Hepatocyte (in vitro differentiated cells): ENCODE measurements around the gene LGALS4. TPM values are rescaled to one million over a fixed set of nuclear protein-coding genes. Genes with fewer than 3 reads are reported as not detected.

Experiments used
- DNase-seq: peaks from one replicate; pipeline ENCODE4 v3.0.0-alpha.2; 2016; ENCODE audit warnings: low spot score
- H2AFZ ChIP-seq: fragments of 200-600 bp; sonication (generic); 2 replicates; pipeline ENCODE4 v1.6.0; 2016; ENCODE audit warnings: antibody characterized with exemption, mild to moderate bottlenecking
- H3K27ac ChIP-seq: fragments of 200-600 bp; sonication (generic); 2 replicates; pipeline ENCODE4 v1.5.1; 2016; ENCODE audit warnings: mild to moderate bottlenecking
- H3K27me3 ChIP-seq: fragments of 200-600 bp; sonication (generic); 2 replicates; pipeline ENCODE4 v1.6.1; 2016
- H3K36me3 ChIP-seq: fragments of 200-600 bp; sonication (generic); replicated peaks from 2 replicates; pipeline ENCODE4 v1.5.1; 2016; ENCODE audit warnings: low read depth; ENCODE audit not compliant: insufficient read depth
- H3K4me1 ChIP-seq: fragments of 200-600 bp; sonication (generic); 2 replicates; pipeline ENCODE4 v1.5.1; 2016; ENCODE audit warnings: mild to moderate bottlenecking, moderate library complexity; ENCODE audit not compliant: insufficient read depth
- H3K4me2 ChIP-seq: fragments of 200-600 bp; sonication (generic); 2 replicates; pipeline ENCODE4 v1.6.0; 2016
- H3K4me3 ChIP-seq: fragments of 200-600 bp; sonication (generic); 2 replicates; pipeline ENCODE4 v1.5.1; 2016; ENCODE audit warnings: mild to moderate bottlenecking
- H3K79me2 ChIP-seq: fragments of 200-600 bp; sonication (generic); 2 replicates; pipeline ENCODE4 v1.6.0; 2017; ENCODE audit warnings: mild to moderate bottlenecking
- H3K9me2 ChIP-seq: fragments of 200-600 bp; sonication (generic); replicated peaks from 2 replicates; pipeline ENCODE4 v1.6.0; 2017; ENCODE audit warnings: mild to moderate bottlenecking; ENCODE audit not compliant: insufficient read depth
- H3K9me3 ChIP-seq: fragments of 200-600 bp; sonication (generic); 2 replicates; pipeline ENCODE4 v1.5.1; 2016; ENCODE audit warnings: low read depth, mild to moderate bottlenecking
- H4K20me1 ChIP-seq: fragments of 200-600 bp; sonication (generic); 2 replicates; pipeline ENCODE4 v1.6.0; 2016; ENCODE audit warnings: mild to moderate bottlenecking; ENCODE audit not compliant: insufficient read depth, poor library complexity, severe bottlenecking
- CTCF ChIP-seq: fragments of 200-600 bp; sonication (generic); IDR thresholded peaks from 2 replicates; pipeline ENCODE4 v1.5.1; 2016; ENCODE audit warnings: antibody characterized with exemption, mild to moderate bottlenecking; ENCODE audit not compliant: poor library complexity
- EZH2 ChIP-seq: fragments of 200-600 bp; sonication (generic); IDR thresholded peaks from 2 replicates; pipeline ENCODE4 v1.6.1; 2016; ENCODE audit warnings: antibody characterized with exemption, mild to moderate bottlenecking, borderline replicate concordance
- EZH2phosphoT487 ChIP-seq: fragments of 200-600 bp; sonication (generic); IDR thresholded peaks from one replicate; pipeline ENCODE4 v1.6.1; 2018; ENCODE audit warnings: antibody characterized with exemption, mild to moderate bottlenecking, low read depth, moderate library complexity; ENCODE audit not compliant: unreplicated experiment, severe bottlenecking
- WGBS: methylation state at CpG from one replicate; pipeline ENCODE4 v1.1.6; 2016; ENCODE audit warnings: low lambda C conversion rate; ENCODE audit errors: missing lambda C conversion rate; 5-methylcytosine and 5-hydroxymethylcytosine counted together
- polyA plus RNA-seq: library from polyadenylated mRNA; unstranded; fragments of >200 nt; fragmentation: Nextera tagmentation; extraction: Ambion mirVana; gene quantifications from 2 replicates; pipeline ENCODE4 v1.2.1, GENCODE V29; 2016
- total RNA-seq: library from RNA; depleted of rRNA; stranded (reverse); fragments of >200 nt; gene quantifications from 2 replicates; pipeline ENCODE4 v1.2.3, GENCODE V29; 2014

The LGALS4 gene
- total and polyA plus RNA-seq, 2 experiments from 2014 or later = 147 to 199 TPM

GRCh38 chr19:38840583-38840968 is 27.8 kb upstream of the LGALS4 start:
- Histone ChIP-seq H3K9me3 (no peaks in the 10 kb centered on the region), H3K79me2 (peaks cover 61% of the 10 kb centered on the region), H4K20me1 (peaks cover 58% of the 10 kb centered on the region), H3K9me2 (no peaks in the 10 kb centered on the region), H3K27ac (peak overlapping the region; percentile 99), H3K4me2 (no peak overlapping the region), H2AFZ (no peak overlapping the region), H3K4me1 (peaks cover 32% of the 10 kb centered on the region), H3K27me3 (no peaks in the 10 kb centered on the region), H3K36me3 (peaks cover 19% of the 10 kb centered on the region), H3K4me3 (no peak overlapping the region)
- 90% methylated on average over 5 of the region's 5 CpGs for WGBS
- DNase-seq = no peak
- TF ChIP-seq CTCF = no peak
- no peak for TF ChIP-seq EZH2phosphoT487
- no peak for TF ChIP-seq EZH2

GRCh38 chr19:38839816-38840582 is 27.3 kb upstream of the LGALS4 start:
- DNase-seq = no peak
- peaks cover 55% of the 10 kb centered on the region for H3K79me2 ChIP-seq
- peak overlapping the region; percentile 99 for H3K27ac ChIP-seq
- H3K4me2 ChIP-seq = no peak overlapping the region
- H2AFZ ChIP-seq = no peak overlapping the region
- TF ChIP-seq EZH2 (no peak), CTCF (no peak), EZH2phosphoT487 (no peak)
- H3K4me3 ChIP-seq = no peak overlapping the region
- H3K36me3 ChIP-seq = peaks cover 14% of the 10 kb centered on the region
- H3K4me1 ChIP-seq = peaks cover 32% of the 10 kb centered on the region
- no peaks in the 10 kb centered on the region for H3K9me2 ChIP-seq
- H3K9me3 ChIP-seq = no peaks in the 10 kb centered on the region
- 90% methylated on average over 26 of the region's 28 CpGs for WGBS
- H3K27me3 ChIP-seq = no peaks in the 10 kb centered on the region
- H4K20me1 ChIP-seq = peaks cover 52% of the 10 kb centered on the region

- WGBS = 81% methylated on average over 12 of the region's 12 CpGs
- H3K36me3 ChIP-seq = peaks cover 14% of the 10 kb centered on the region
- DNase-seq = peak; percentile 18
- no peaks in the 10 kb centered on the region for H3K27me3 ChIP-seq
- H3K27ac ChIP-seq = peak overlapping the region; percentile 99
- no peak overlapping the region for H2AFZ ChIP-seq
- no peak overlapping the region for H3K4me3 ChIP-seq
- H4K20me1 ChIP-seq = peaks cover 44% of the 10 kb centered on the region
- H3K4me2 ChIP-seq = peak overlapping the region; percentile 34
- no peaks in the 10 kb centered on the region for H3K9me2 ChIP-seq
- H3K79me2 ChIP-seq = peaks cover 47% of the 10 kb centered on the region
- TF ChIP-seq EZH2phosphoT487 (no peak), EZH2 (no peak), CTCF (no peak)
- H3K9me3 ChIP-seq = no peaks in the 10 kb centered on the region
- peaks cover 32% of the 10 kb centered on the region for H3K4me1 ChIP-seq
These were observed 26.4 kb upstream of the LGALS4 start for GRCh38 chr19:38838986-38839761.
